Measurements from ENCODE around the gene PLA2G4B. TPM values are rescaled to one million over a fixed set of nuclear protein-coding genes. Genes with fewer than 3 reads are reported as not detected.

Gene PLA2G4B
- total RNA-seq, 2 experiments from 2014 or later = 21.5 to 26.0 TPM

- DNase-seq (no peak), ATAC-seq (ENCODE audit: low read depth) (no peak)
- no peaks in the 10 kb centered on the region for H3K4me1 Mint-ChIP-seq
- no peak overlapping the region for H3K27ac Mint-ChIP-seq
- H3K9me3 Mint-ChIP-seq = no peaks in the 10 kb centered on the region
- POLR2A ChIA-PET = interaction anchor here (1.0 kb wide), 1 partner anchor 20 kb away, joined by 7 read pairs; no protein-coding TSS in a partner anchor
- H3K36me3 Mint-ChIP-seq = no peaks in the 10 kb centered on the region
- no peak overlapping the region for H3K4me3 Mint-ChIP-seq
- peaks cover 1% of the 10 kb centered on the region for H3K27me3 Mint-ChIP-seq
Measured at GRCh38 chr15:41851755-41852370, 13.2 kb downstream of the PLA2G4B start.

- Mint-ChIP-seq H3K27me3 (peaks cover 1% of the 10 kb centered on the region), H3K4me3 (no peak overlapping the region), H3K36me3 (no peaks in the 10 kb centered on the region), H3K9me3 (no peaks in the 10 kb centered on the region), H3K4me1 (no peaks in the 10 kb centered on the region), H3K27ac (no peak overlapping the region)
- DNase-seq = no peak
- no peak for ATAC-seq (ENCODE audit: low read depth)
- POLR2A ChIA-PET = interaction anchor here (0.7 kb wide), 1 partner anchor 771 kb away, joined by 3 read pairs; no protein-coding TSS in a partner anchor
Measured at GRCh38 chr15:41852736-41853590, 14.3 kb downstream of the PLA2G4B start.

- Mint-ChIP-seq H3K4me1 (no peaks in the 10 kb centered on the region), H3K9me3 (no peaks in the 10 kb centered on the region), H3K36me3 (no peaks in the 10 kb centered on the region), H3K27me3 (peaks cover 1% of the 10 kb centered on the region), H3K4me3 (no peak overlapping the region), H3K27ac (no peak overlapping the region)
- DNase-seq = no peak
- POLR2A ChIA-PET = no interaction called here
- no peak for ATAC-seq (ENCODE audit: low read depth)
Measured at GRCh38 chr15:41853831-41854230, 15.2 kb downstream of the PLA2G4B start.

- no peaks in the 10 kb centered on the region for H3K9me3 Mint-ChIP-seq
- H3K36me3 Mint-ChIP-seq = no peaks in the 10 kb centered on the region
- no peak overlapping the region for H3K27ac Mint-ChIP-seq
- H3K4me1 Mint-ChIP-seq = peaks cover 2% of the 10 kb centered on the region
- no peak overlapping the region for H3K4me3 Mint-ChIP-seq
- ATAC-seq (ENCODE audit: low read depth) (no peak), DNase-seq (no peak)
- POLR2A ChIA-PET = no interaction called here
- H3K27me3 Mint-ChIP-seq = peaks cover 1% of the 10 kb centered on the region
Measured at GRCh38 chr15:41854443-41854842, 15.8 kb downstream of the PLA2G4B start.

GRCh38 chr15:41855261-41855961 is 16.8 kb downstream of the PLA2G4B start:
- Mint-ChIP-seq H3K4me1 (peaks cover 7% of the 10 kb centered on the region), H3K36me3 (no peaks in the 10 kb centered on the region), H3K9me3 (no peaks in the 10 kb centered on the region), H3K27me3 (peaks cover 1% of the 10 kb centered on the region), H3K4me3 (no peak overlapping the region), H3K27ac (no peak overlapping the region)
- no peak for ATAC-seq (ENCODE audit: low read depth)
- POLR2A ChIA-PET = no interaction called here
- no peak for DNase-seq

GRCh38 chr15:41856262-41856661 is 17.6 kb downstream of the PLA2G4B start:
- H3K27me3 Mint-ChIP-seq = no peaks in the 10 kb centered on the region
- DNase-seq (no peak), ATAC-seq (ENCODE audit: low read depth) (no peak)
- no peak overlapping the region for H3K4me3 Mint-ChIP-seq
- no peaks in the 10 kb centered on the region for H3K9me3 Mint-ChIP-seq
- H3K4me1 Mint-ChIP-seq = peaks cover 7% of the 10 kb centered on the region
- POLR2A ChIA-PET = no interaction called here
- H3K27ac Mint-ChIP-seq = no peak overlapping the region
- no peaks in the 10 kb centered on the region for H3K36me3 Mint-ChIP-seq

- H3K4me1 Mint-ChIP-seq = peaks cover 7% of the 10 kb centered on the region
- H3K9me3 Mint-ChIP-seq = no peaks in the 10 kb centered on the region
- H3K27me3 Mint-ChIP-seq = no peaks in the 10 kb centered on the region
- POLR2A ChIA-PET = no interaction called here
- H3K4me3 Mint-ChIP-seq = no peak overlapping the region
- no peak overlapping the region for H3K27ac Mint-ChIP-seq
- no peak for DNase-seq
- ATAC-seq (ENCODE audit: low read depth) = no peak
- no peaks in the 10 kb centered on the region for H3K36me3 Mint-ChIP-seq
Measured at GRCh38 chr15:41856716-41857115, 18.1 kb downstream of the PLA2G4B start.

GRCh38 chr15:41857316-41857715 is 18.7 kb downstream of the PLA2G4B start:
- Mint-ChIP-seq H3K4me3 (no peak overlapping the region), H3K27me3 (no peaks in the 10 kb centered on the region)
- POLR2A ChIA-PET = no interaction called here

GRCh38 chr15:41858756-41859155 is 20.1 kb downstream of the PLA2G4B start:
- no peaks in the 10 kb centered on the region for H3K36me3 Mint-ChIP-seq
- H3K27me3 Mint-ChIP-seq = no peaks in the 10 kb centered on the region
- POLR2A ChIA-PET = no interaction called here
- no peak overlapping the region for H3K4me3 Mint-ChIP-seq
- peaks cover 7% of the 10 kb centered on the region for H3K4me1 Mint-ChIP-seq
- no peaks in the 10 kb centered on the region for H3K9me3 Mint-ChIP-seq
- H3K27ac Mint-ChIP-seq = no peak overlapping the region
- no peak for ATAC-seq (ENCODE audit: low read depth)
- DNase-seq = no peak

More at GRCh38 chr15:41857316-41857715, 18.7 kb downstream of the PLA2G4B start:
- H3K27ac Mint-ChIP-seq = no peak overlapping the region
- ATAC-seq (ENCODE audit: low read depth) = no peak
- no peaks in the 10 kb centered on the region for H3K9me3 Mint-ChIP-seq
- no peaks in the 10 kb centered on the region for H3K36me3 Mint-ChIP-seq
- DNase-seq = no peak
- H3K4me1 Mint-ChIP-seq = peaks cover 7% of the 10 kb centered on the region

- Mint-ChIP-seq H3K27ac (no peak overlapping the region), H3K27me3 (peaks cover 1% of the 10 kb centered on the region), H3K4me1 (peaks cover 7% of the 10 kb centered on the region), H3K4me3 (no peak overlapping the region), H3K36me3 (no peaks in the 10 kb centered on the region), H3K9me3 (no peaks in the 10 kb centered on the region)
- POLR2A ChIA-PET = interaction anchor here (1.0 kb wide), 1 partner anchor 10 kb away, joined by 3 read pairs; no protein-coding TSS in a partner anchor
- DNase-seq (no peak), ATAC-seq (ENCODE audit: low read depth) (peak; percentile 32)
Measured at GRCh38 chr15:41860049-41860828, 21.6 kb downstream of the PLA2G4B start.

- H3K4me3 Mint-ChIP-seq = no peak overlapping the region
- POLR2A ChIA-PET = no interaction called here
- no peaks in the 10 kb centered on the region for H3K36me3 Mint-ChIP-seq
- peaks cover 1% of the 10 kb centered on the region for H3K27me3 Mint-ChIP-seq
- no peaks in the 10 kb centered on the region for H3K9me3 Mint-ChIP-seq
- no peak for DNase-seq
- H3K4me1 Mint-ChIP-seq = peaks cover 7% of the 10 kb centered on the region
- no peak overlapping the region for H3K27ac Mint-ChIP-seq
- no peak for ATAC-seq (ENCODE audit: low read depth)
Measured at GRCh38 chr15:41861736-41862356, 23.2 kb downstream of the PLA2G4B start.

GRCh38 chr15:41862515-41863116 is 24.0 kb downstream of the PLA2G4B start:
- Mint-ChIP-seq H3K9me3 (no peaks in the 10 kb centered on the region), H3K27me3 (peaks cover 1% of the 10 kb centered on the region), H3K4me3 (no peak overlapping the region), H3K36me3 (no peaks in the 10 kb centered on the region), H3K4me1 (peaks cover 7% of the 10 kb centered on the region), H3K27ac (no peak overlapping the region)
- DNase-seq (no peak), ATAC-seq (ENCODE audit: low read depth) (no peak)
- POLR2A ChIA-PET = no interaction called here
